ENCODE data around the gene RSPO1.
"Not testable (repeated sequence)": the region's sequence is repeated elsewhere in the genome, so short reads cannot be mapped to it uniquely, and the experiment has no call there.

Gene RSPO1

DNA sequence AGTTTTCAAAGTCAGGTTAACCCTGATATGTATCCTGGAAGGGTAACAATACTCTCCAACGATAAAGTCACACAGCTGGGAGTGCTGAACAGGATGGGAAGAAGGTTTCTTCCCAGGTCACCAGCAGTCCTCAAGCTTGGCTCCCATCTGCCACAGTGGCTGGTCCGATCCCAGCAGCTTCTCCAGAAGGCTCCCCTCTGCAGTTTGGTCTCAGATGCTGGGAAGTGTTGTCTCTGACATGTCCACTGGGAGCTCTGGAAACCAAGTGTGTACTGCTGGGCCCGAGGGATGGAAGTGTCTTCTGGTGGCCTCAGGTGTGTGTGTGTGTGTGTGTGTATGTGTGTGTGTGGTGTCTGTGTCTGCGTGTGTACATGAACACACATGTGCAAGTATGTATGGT lies 22.5 kb downstream of the RSPO1 start:
- no peak for DNase-seq

DNA sequence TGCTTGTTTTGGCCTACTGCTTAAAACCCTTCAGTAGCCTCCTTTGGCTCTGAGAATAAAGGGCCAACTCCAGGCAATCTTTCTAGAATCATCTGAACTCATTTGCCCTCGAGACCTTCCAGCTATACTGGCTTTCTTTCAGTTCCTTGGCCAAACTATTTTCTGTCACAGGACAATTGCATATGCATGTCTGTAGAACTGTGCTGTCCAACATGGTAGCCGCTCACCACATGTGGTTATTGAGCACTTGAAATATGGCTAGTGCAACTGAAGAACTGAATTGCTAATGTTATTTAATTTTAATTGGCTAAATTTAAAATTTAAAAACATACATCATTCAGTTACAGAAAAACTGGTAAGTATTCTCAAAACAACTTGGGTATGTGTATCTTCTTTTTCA lies 24.7 kb downstream of the RSPO1 start:
- no peak for DNase-seq

DNA sequence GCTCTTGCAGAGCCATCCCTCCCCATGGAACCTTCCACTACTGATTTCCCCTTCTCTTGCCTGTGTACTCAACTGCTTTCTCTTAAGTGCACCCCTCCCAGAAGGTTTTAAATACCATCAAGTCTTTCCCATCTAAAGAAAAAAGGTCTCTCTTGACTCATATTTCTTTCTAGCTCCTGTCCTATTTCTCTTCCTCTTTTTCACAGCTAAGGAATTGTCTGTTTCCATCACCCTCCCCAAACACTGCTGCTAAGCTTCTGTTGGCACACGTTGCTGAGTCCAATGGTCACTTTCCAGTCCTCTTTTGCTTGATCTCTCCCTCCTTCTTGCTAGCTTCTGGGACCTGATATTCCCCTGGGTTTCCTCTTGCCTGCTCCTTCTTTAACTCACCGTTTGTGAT lies 25.7 kb downstream of the RSPO1 start:
- no peak for DNase-seq

GRCh38 chr1:37606481-37607263 lies 28.0 kb downstream of the RSPO1 start:
- DNase-seq = no peak

DNA sequence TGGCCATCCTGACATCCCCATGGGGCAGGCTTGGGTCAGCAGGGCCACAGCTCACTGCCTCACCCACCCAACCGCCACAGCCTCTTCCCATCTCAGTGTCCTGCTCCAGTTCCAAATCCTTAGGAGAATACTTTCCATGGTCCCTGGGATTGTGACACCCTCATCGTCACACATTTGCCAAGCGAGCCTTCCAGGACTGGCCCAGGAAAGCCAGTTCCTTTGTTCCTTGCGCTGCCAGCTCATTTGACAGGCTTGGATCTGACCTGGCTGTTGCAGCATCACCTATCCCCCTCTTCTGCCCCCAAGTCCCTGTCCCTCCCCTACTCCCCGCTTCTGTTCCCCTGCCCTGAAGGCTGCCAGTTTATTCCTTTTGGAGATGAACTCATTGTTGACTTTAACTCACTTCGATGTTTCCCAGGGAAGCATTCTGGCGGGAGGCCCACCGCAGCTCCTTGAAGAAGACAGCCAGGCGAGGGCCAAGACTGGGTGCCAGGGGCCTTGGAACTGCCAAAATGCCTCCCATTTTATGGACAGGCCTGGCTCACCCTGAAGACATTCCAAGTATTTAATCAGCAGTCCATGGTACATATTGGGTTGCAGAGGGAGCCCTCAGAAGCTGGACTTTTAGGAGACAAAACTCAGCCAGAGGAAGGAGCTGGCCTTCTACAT lies 28.8 kb downstream of the RSPO1 start:
- DNase-seq = no peak

DNA sequence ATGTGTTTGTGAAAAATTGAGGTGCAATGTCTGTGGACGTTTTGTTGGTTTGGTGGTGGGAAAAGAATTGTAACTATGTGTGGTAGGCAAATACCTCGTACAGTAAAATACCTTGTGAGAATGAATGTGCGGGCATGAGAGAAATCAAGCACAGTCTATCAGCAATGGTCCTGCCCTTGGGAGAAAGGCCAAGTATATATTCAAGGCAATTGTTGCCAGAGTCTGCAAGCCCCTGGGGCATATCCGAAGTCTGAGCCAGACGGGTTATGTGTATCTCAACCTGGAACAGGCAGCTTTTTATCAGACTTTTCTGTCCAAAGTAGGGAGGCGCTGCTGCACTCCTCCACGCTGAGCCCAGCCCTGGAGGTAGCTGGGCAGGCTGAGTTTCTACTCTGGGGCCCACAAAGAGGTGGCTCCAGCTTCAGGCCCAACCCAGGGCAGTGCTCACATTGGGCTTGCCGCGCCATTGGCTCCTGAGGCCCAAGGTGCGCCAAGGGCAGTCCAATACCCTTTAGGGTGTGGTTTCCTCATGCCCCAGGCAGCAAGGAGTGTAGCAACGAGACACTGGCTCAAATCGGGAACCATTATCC lies 29.5 kb downstream of the RSPO1 start:
- no peak for DNase-seq

DNA sequence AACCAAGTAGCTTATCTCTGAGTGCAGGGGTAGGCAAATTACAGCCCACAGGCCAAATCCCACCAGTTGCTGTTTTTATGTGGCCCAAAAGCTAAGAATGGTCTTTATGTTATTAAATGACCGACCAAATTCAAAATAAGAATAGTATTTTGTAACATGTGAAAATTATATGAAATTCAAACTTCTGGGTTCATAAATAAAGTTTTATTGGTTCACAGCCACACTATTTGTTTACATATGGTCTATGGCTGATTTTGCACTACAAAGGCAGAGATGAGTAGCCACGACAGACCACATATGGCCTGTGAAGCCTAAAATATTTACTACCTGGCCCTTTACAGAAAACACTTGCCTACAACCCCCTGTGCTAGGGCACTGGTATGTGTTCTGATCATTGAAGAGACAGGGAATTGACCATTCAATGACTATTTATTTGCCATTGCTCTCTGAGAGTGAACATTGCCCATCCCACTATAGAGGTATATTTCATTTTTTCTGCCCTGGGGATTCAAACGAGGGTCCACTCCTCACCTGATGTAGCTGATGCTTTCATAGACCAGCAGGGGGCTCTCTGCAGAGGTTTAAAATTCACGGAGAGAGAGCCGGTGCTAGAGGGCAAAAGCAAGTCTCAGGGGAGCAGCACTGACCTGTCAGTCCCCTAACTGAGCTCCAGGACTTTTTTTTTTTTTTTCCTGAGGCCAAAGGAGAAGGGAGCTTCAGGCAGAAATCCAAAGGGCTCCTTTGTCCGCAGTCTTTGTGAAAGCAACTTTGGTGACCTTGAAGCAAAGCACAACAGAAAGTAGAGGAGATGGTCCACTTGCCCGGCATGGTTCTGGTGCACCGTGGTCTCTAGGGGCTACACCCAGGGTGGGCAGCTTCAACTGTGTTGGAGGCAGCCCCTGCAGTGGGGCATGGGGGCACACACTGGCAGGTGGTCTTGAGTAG lies 31.7 kb downstream of the RSPO1 start:
- DNase-seq = peak; percentile 42

DNA sequence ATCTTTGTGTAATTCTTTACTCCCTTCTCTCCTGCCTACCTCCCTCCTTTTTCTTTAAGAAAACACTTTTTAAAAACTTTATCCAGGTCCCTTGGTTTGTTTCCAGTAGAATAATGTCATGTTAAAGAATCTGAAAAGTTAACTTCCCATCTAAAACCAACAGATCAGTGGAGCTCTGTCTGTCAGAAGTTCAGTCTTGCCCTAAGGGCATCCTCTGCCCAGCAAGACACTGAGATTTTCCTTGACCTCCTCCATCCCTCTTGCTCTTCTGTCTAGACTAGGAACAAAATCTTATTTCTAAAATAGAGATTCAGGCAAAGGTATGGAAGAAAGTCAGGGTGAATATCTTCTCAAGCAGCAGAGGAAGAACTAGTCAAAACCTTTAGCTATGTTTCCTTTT lies 33.3 kb downstream of the RSPO1 start:
- DNase-seq = no peak

GRCh38 chr1:37599940-37600339 lies 34.8 kb downstream of the RSPO1 start:
- no peak for DNase-seq

DNA sequence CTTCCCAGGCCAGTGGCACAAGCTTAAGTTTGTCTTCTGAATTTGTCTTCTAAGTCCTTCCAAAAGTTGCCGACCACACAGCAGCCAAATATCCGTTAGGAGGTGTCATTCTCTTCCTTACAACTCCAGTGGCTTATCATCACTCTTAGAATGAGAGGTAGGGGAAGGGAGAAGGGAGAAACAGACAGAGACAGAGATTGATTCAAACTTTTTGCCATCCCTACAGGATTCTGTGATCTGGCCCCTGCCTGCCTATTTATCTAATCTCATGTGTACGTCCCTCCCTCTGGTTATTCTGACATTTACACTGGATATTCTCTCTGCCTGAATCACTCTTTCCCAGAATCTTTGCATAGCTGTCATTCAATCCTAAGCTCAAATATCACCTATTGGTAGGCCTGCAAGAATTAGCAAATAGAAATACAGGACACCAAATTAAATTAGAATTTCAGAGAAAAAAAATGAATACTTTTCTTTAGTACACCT lies 38.5 kb downstream of the RSPO1 start:
- no peak for DNase-seq

GRCh38 chr1:37595440-37596181 lies 39.1 kb downstream of the RSPO1 start, which contains the start of gene GNL2:
TSS of gene GNL2 (minus strand) at chr1:37595937. CDS start at chr1:37595822, 115 bp downstream.
- peak; percentile 96 for DNase-seq

DNA sequence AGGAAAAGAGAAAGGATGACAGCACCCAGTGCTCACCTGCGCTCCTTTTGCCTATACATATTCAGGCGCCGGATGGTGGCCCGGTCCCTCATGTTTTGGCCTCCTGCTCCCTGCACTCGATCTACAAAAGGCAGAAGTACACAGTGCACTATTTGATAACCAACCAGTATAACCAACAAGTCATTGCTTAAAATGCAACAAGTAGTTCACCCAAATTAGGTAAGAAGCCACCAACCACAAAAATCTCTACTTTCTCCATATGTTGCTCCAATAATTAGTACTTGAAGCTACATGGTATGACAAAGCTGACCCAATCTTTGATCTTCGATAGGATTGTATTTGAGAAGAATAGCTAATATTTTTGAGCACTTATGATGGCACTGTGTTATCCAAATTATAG lies 41.0 kb downstream of the RSPO1 start:
- no peak for DNase-seq

- DNase-seq = no peak
Observed at GRCh38 chr1:37588939-37589338, 45.8 kb downstream of the RSPO1 start.

DNA sequence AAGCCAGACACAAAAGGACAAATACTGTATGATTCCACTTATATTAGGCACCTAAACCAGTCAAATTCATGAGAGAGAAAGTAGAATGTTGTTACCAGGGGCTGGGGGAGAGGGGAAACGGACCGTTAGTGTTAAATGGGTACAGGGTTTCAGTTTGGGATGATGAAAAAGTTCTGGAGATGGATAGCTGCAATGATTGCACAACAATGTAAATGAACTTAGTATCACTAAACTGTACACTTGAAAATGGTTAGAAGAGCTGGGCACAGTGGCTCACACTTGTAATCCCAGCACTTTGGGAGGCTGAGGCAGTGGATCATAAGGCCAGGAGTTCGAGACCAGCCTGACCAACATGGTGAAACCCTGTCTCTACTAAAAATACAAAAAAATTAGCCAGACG lies 50.1 kb downstream of the RSPO1 start:
- DNase-seq = not testable (repeated sequence)

GRCh38 chr1:37575692-37576091 lies 59.0 kb downstream of the RSPO1 start:
- no peak for DNase-seq

- DNase-seq = no peak
Observed at GRCh38 chr1:37574834-37575480, 59.7 kb downstream of the RSPO1 start.

- DNase-seq = no peak
Observed at GRCh38 chr1:37570528-37571334, 64.0 kb downstream of the RSPO1 start.

DNA sequence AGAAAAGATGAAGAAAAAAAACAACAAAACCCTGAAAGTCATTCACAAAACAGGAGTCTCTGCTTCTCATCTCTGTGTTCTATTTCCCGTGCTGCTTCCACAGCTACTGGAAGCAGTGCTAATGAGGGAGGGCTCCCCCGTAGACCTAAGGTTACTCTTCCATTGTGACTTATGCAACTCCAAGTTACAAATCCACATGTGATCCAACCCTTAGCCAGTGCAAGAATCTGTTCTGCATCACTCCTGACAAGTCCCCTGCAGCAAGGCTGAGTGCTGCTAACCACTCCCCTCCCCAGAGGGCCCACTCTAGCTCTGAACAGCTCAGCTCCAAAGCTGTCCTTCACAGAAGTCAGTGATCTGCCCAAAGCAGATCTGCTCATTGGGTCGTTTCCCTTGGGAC lies 67.7 kb downstream of the RSPO1 start:
- DNase-seq = no peak

DNA sequence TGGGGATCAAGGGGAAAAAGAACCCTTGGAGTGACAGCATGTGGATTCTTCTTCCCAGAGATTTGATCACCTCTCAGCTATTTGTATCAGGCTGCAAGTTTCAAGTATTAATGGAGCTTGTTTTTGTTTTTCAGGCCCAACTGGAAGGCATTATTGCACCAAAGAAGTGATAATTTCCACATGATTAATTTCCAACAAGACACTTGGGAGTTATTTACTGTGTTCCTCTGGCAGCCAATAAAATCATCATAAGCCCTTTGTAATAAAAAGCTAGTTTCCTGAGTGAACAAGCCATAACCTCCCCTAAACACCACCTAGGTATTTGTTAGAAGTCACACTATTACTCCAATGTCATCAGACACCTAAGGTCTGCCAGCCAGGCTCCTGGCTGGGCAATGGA lies 69.8 kb downstream of the RSPO1 start:
- DNase-seq = no peak

DNA sequence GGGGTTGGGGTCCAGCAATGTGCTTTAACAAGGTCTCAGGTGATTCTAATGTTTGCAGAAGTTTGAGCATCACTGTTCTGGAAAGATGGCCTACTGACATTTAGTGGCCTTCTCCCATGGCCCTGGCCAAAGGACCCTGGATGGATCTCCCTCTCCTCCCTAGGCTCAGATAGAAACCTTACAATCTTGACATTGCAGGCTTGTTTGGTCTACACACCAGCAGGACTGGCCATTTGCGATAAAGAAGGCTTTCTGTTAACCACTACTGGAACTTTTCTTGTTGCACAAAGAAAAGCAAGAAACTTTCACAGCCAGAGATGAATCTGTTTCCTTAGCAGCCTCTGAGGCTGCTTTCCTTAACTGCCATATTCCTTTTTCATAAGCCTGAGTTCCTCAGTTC lies 71.7 kb downstream of the RSPO1 start:
- DNase-seq = no peak
